Natural killer cell (primary cell): ENCODE data around the gene MC2R. TPM values are rescaled to one million over a fixed set of nuclear protein-coding genes. Genes with fewer than 3 reads are reported as not detected.

Source experiments
- ATAC-seq, 3 donors: fragments of 150-1000 bp in 2 of 3; fragments of 200-7000 bp in 1 of 3; cut with Tn5 transposase; 1 replicate in 1 of 3; 2 replicates in 2 of 3; pipeline ENCODE4 v1.10.0; 2021; ENCODE audit warnings: mild to moderate bottlenecking in 2 of 3, moderate library complexity in 2 of 3
- DNase-seq, 2 donors: peaks; one replicate each; pipeline versions ENCODE4 v3.0.0 to v3.0.0-alpha.2; 2013 to 2021; ENCODE audit warnings: mixed read lengths in 1 of 2
- H3K27ac ChIP-seq: one replicate; pipeline ENCODE4 v1.5.1; 2013; ENCODE audit warnings: mild to moderate bottlenecking, low read length
- H3K27me3 ChIP-seq: one replicate; pipeline ENCODE4 v1.6.1; 2013; ENCODE audit warnings: low read length; ENCODE audit not compliant: control insufficient read depth, insufficient read depth
- H3K36me3 ChIP-seq: one replicate; pipeline ENCODE4 v1.6.1; 2013; ENCODE audit warnings: low read length; ENCODE audit not compliant: control insufficient read depth, insufficient read depth
- H3K4me1 ChIP-seq: one replicate; pipeline ENCODE4 v1.6.1; 2013; ENCODE audit warnings: low read length; ENCODE audit not compliant: control insufficient read depth, insufficient read depth
- H3K4me3 ChIP-seq: one replicate; pipeline ENCODE4 v1.5.1; 2013; ENCODE audit warnings: low read length
- H3K9me3 ChIP-seq: one replicate; pipeline ENCODE4 v1.6.1; 2013; ENCODE audit warnings: low read length; ENCODE audit not compliant: control insufficient read depth, insufficient read depth
- H3K27ac Mint-ChIP-seq, 2 donors: one replicate each; pipeline ENCODE4 v1.8.0; 2022; ENCODE audit warnings: mild to moderate bottlenecking in 2 of 2, mixed read lengths in 2 of 2, moderate library complexity in 1 of 2
- H3K27me3 Mint-ChIP-seq, 2 donors: one replicate each; pipeline ENCODE4 v1.8.0; 2022; ENCODE audit warnings: low read depth in 2 of 2, mixed read lengths in 2 of 2
- H3K36me3 Mint-ChIP-seq: one replicate; pipeline ENCODE4 v1.8.0; 2022; ENCODE audit warnings: mixed read lengths
- H3K4me1 Mint-ChIP-seq, 2 donors: one replicate each; pipeline ENCODE4 v1.8.0; 2022; ENCODE audit warnings: mixed read lengths in 2 of 2
- H3K4me3 Mint-ChIP-seq: one replicate; pipeline ENCODE4 v1.8.0; 2022; ENCODE audit warnings: mild to moderate bottlenecking, moderate library complexity, mixed read lengths
- H3K9me3 Mint-ChIP-seq, 2 donors: one replicate each; pipeline ENCODE4 v1.8.0; 2022; ENCODE audit warnings: mixed read lengths in 2 of 2
- CTCF ChIP-seq: fragments of 200-600 bp; IDR thresholded peaks from one replicate; pipeline ENCODE4 v1.8.0; 2022; ENCODE audit warnings: antibody characterized with exemption
- WGBS: methylation state at CpG from one replicate; pipeline ENCODE4 v1.1.7; 2013; ENCODE audit warnings: missing lambda C conversion rate; ENCODE audit not compliant: insufficient coverage; 5-methylcytosine and 5-hydroxymethylcytosine counted together
- intact Hi-C: fragments of 100-400 bp; cut with micrococcal nuclease; formaldehyde crosslinking; loops from one replicate; pipeline ENCODE4 v1.14.2; 2022
- total RNA-seq, 4 donors: library from RNA; stranded (reverse); fragments of 120-200 nt in 1 of 4; gene quantifications; one replicate each; pipeline versions ENCODE4 v1.2.3 to v1.2.4, GENCODE V29; 2013 to 2022

Gene MC2R
- total RNA-seq, 3 donors from 2014 or later (not counting 1 experiment from before 2014, with no cell fraction given) = not detected

DNA sequence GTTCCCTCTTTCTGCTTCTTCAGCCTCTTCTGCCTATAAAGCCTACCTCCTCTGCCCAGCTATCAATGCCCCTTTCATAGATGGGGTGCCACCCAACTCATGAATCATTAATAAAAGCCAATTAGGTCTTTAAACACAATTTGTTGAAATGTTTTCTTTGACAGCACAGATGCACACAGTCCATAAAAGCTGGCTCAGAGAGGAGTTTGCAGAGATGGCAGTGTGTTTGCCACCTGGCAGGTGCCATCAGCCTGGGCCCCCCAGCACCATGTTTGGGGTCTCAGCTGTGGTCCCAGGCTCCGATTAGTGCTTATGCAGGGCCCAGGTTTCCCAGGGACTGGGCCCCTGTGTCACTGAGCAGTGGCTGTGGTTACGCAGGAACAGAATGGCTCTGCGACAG lies 7.9 kb upstream of the MC2R start:
- Histone ChIP-seq H3K4me3 (no peak overlapping the region), H3K4me1 (no peaks in the 10 kb centered on the region), H3K27ac (no peak overlapping the region), H3K36me3 (no peaks in the 10 kb centered on the region), H3K27me3 (no peaks in the 10 kb centered on the region), H3K9me3 (no peaks in the 10 kb centered on the region)
- 88% methylated on average over 3 of the region's 3 CpGs for WGBS
- Mint-ChIP-seq H3K36me3 (no peaks in the 10 kb centered on the region), H3K9me3 (peaks cover 2% of the 10 kb centered on the region in 2 donors), H3K4me1 (no peaks in the 10 kb centered on the region), H3K4me3 (no peak overlapping the region), H3K27me3 (peaks cover 0 to 3% of the 10 kb centered on the region in 2 donors), H3K27ac (no peak overlapping the region)
- no peak for TF ChIP-seq CTCF
- ATAC-seq (no peak), DNase-seq (no peak)
- intact Hi-C loops = no loop called here

GRCh38 chr18:13918898-13919297 lies 3.6 kb upstream of the MC2R start:
- ATAC-seq = no peak
- 91% methylated on average over 8 of the region's 8 CpGs for WGBS

GRCh38 chr18:13917401-13917800 lies 2.1 kb upstream of the MC2R start:
- Mint-ChIP-seq H3K9me3 (no peaks in the 10 kb centered on the region), H3K27me3 (no peaks in the 10 kb centered on the region), H3K4me1 (no peaks in the 10 kb centered on the region), H3K36me3 (no peaks in the 10 kb centered on the region), H3K27ac (no peak overlapping the region), H3K4me3 (no peak overlapping the region)
- Histone ChIP-seq H3K9me3 (no peaks in the 10 kb centered on the region), H3K4me1 (no peaks in the 10 kb centered on the region), H3K27me3 (no peaks in the 10 kb centered on the region), H3K4me3 (no peak overlapping the region), H3K27ac (no peak overlapping the region), H3K36me3 (no peaks in the 10 kb centered on the region)
- WGBS = 78% methylated on average over 1 of the region's 3 CpGs
- ATAC-seq = no peak
- TF ChIP-seq CTCF = no peak
- no peak for DNase-seq
- intact Hi-C loops = no loop called here

More at GRCh38 chr18:13918898-13919297, 3.6 kb upstream of the MC2R start:
- Histone ChIP-seq H3K36me3 (no peaks in the 10 kb centered on the region), H3K9me3 (no peaks in the 10 kb centered on the region), H3K27me3 (no peaks in the 10 kb centered on the region), H3K27ac (no peak overlapping the region), H3K4me1 (no peaks in the 10 kb centered on the region), H3K4me3 (no peak overlapping the region)
- Mint-ChIP-seq H3K27ac (no peak overlapping the region), H3K9me3 (no peaks in the 10 kb centered on the region), H3K36me3 (no peaks in the 10 kb centered on the region), H3K4me3 (no peak overlapping the region), H3K27me3 (no peaks in the 10 kb centered on the region), H3K4me1 (no peaks in the 10 kb centered on the region)
- TF ChIP-seq CTCF = no peak
- intact Hi-C loops = no loop called here
- DNase-seq = no peak

DNA sequence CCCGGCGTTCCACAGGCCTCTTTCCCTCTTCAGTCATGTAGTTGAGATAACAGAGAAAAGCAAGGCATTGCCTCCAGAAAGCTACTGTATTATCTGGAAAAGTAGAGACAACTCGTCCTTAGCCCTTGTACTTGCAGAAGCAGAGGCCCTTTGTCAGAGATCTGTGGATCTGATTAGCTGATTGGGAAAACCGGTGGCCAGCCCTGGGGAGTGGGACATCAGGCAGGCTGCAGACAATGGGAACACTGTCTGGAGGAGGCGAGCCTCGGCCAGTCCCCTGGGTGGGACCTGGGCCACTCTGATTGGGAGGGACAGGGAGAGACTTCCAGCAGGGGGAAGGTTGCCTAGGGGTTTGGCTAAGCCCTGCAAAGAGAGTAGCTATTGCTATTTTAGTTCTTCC lies 1.2 kb upstream of the MC2R start:
- no peaks in the 10 kb centered on the region for H3K36me3 Mint-ChIP-seq
- Histone ChIP-seq H3K36me3 (no peaks in the 10 kb centered on the region), H3K4me1 (no peaks in the 10 kb centered on the region), H3K9me3 (no peaks in the 10 kb centered on the region), H3K4me3 (no peak overlapping the region), H3K27me3 (no peaks in the 10 kb centered on the region), H3K27ac (no peak overlapping the region)
- DNase-seq (no peak), ATAC-seq (no peak)
- H3K4me3 Mint-ChIP-seq = no peak overlapping the region
- H3K27me3 Mint-ChIP-seq = no peaks in the 10 kb centered on the region
- no peaks in the 10 kb centered on the region for H3K4me1 Mint-ChIP-seq
- H3K9me3 Mint-ChIP-seq = no peaks in the 10 kb centered on the region
- H3K27ac Mint-ChIP-seq = no peak overlapping the region
- intact Hi-C loops = no loop called here
- no peak for TF ChIP-seq CTCF
- WGBS = 79% methylated on average over 6 of the region's 6 CpGs
